ENCODE results near the gene MYO1D. TPM values are rescaled to one million over a fixed set of nuclear protein-coding genes. Genes with fewer than 3 reads are reported as not detected.

Gene MYO1D
- total RNA-seq, 1 donor from 2014 or later: 11.9 TPM

DNA sequence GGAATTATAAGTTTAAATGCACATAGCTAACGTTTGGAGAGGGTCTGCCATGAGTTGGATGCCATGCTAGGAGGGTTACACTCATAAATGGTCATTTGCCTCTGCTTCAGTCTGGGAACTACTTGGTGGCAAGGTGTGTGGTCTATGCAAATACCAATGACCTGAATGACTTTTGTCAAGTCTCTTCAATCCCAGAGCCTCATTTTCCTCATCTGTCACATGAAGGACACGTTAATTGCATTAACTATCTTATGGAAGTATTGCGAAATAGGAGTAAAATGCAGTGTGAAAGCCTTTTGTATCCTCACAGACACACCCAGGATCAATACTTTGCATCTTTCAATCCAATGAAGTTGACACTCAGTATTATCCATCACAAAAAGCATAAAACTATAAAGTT lies 327.4 kb downstream of the MYO1D start:
- TF ChIP-seq, protein P1, sequence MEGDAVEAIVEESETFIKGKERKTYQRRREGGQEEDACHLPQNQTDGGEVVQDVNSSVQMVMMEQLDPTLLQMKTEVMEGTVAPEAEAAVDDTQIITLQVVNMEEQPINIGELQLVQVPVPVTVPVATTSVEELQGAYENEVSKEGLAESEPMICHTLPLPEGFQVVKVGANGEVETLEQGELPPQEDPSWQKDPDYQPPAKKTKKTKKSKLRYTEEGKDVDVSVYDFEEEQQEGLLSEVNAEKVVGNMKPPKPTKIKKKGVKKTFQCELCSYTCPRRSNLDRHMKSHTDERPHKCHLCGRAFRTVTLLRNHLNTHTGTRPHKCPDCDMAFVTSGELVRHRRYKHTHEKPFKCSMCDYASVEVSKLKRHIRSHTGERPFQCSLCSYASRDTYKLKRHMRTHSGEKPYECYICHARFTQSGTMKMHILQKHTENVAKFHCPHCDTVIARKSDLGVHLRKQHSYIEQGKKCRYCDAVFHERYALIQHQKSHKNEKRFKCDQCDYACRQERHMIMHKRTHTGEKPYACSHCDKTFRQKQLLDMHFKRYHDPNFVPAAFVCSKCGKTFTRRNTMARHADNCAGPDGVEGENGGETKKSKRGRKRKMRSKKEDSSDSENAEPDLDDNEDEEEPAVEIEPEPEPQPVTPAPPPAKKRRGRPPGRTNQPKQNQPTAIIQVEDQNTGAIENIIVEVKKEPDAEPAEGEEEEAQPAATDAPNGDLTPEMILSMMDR (conservative IDR thresholded peaks at IDR 0.05): no peak
- no peak for DNase-seq (ENCODE audit: low read depth, low spot score)
- Mint-ChIP-seq H3K36me3 (ENCODE audit: low read depth) (no peaks in the 10 kb centered on the region), H3K4me1 (peaks cover 36% of the 10 kb centered on the region), H3K27ac (ENCODE audit: unreplicated experiment) (no peak overlapping the region), H3K4me3 (no peak overlapping the region), H3K27me3 (ENCODE audit: low read depth) (no peaks in the 10 kb centered on the region), H3K9me3 (no peaks in the 10 kb centered on the region)

DNA sequence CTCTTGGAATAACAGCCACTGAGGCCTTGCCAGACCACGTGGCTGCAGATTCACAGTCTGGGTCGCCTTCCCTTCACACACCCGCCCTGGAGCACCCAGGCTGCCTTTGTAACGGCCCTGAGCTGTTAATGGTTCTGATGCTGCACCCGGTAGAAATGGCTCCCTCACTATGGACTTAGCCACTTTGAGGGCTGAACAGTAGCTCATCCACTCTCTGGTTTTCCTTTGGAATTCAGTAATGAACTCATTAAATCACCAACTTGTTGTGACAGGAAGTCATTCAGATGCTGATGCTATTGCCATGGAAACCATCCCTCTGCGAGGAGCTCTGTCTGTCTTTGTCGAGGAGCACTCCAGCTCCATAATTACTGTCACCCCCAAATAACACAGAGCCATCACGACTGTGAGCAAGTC lies 330.9 kb downstream of the MYO1D start:
- TF ChIP-seq, protein P1 (conservative IDR thresholded peaks at IDR 0.05): no peak
- no peak overlapping the region for H3K4me3 Mint-ChIP-seq
- no peaks in the 10 kb centered on the region for H3K36me3 Mint-ChIP-seq (ENCODE audit: low read depth)
- no peaks in the 10 kb centered on the region for H3K27me3 Mint-ChIP-seq (ENCODE audit: low read depth)
- peak overlapping the region; percentile 69 for H3K27ac Mint-ChIP-seq (ENCODE audit: unreplicated experiment)
- H3K9me3 Mint-ChIP-seq: no peaks in the 10 kb centered on the region
- DNase-seq (ENCODE audit: low read depth, low spot score): no peak
- H3K4me1 Mint-ChIP-seq: peaks cover 40% of the 10 kb centered on the region

DNA sequence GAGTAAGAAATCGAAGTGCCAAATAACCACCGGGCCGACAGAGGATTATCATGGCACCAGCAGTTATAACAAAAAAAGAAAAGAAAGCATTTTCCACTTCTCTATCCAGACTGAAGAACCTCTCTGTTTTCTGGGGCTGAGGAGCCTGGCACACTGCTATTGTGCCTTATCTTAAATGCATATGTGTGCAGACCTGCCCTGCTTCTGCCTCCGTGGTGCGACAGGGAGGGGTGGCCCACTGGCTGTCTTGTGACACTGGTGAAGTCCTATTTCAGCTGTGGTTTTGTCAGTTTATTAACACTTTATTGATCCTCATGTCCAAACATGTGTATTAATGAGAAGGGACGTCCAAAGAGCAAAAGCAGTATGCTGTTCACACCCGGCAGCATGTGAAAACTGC lies 334.7 kb downstream of the MYO1D start:
- H3K27ac Mint-ChIP-seq (ENCODE audit: unreplicated experiment): peak overlapping the region; percentile 87
- no peak for DNase-seq (ENCODE audit: low read depth, low spot score)
- H3K9me3 Mint-ChIP-seq: peaks cover 8% of the 10 kb centered on the region
- H3K27me3 Mint-ChIP-seq (ENCODE audit: low read depth): no peaks in the 10 kb centered on the region
- peaks cover 58% of the 10 kb centered on the region for H3K4me1 Mint-ChIP-seq
- H3K4me3 Mint-ChIP-seq: no peak overlapping the region
- peaks cover 5% of the 10 kb centered on the region for H3K36me3 Mint-ChIP-seq (ENCODE audit: low read depth)
- TF ChIP-seq, protein P1 (conservative IDR thresholded peaks at IDR 0.05): no peak

DNA sequence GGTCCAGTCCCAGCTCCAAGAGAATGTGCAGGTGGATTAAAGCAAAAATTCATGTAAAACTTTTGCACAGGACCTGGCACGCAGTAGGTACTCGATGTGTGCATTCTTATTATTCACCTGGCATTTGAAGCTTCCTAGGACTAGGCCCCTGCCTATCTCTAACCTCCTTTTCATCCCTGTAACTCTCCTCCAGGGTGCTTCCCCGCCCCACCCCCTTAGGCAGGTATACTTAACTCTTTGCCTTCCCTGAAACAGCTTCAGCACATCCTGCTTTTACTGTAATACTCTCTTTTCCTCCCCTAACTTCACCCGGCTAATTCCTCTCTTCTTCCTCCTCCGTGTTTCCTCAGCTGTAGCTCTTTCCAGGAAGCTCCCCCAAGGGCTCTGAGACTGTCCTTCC lies 335.3 kb downstream of the MYO1D start:
- TF ChIP-seq, protein P1 (conservative IDR thresholded peaks at IDR 0.05): no peak
- Mint-ChIP-seq H3K4me1 (peaks cover 58% of the 10 kb centered on the region), H3K27me3 (ENCODE audit: low read depth) (no peaks in the 10 kb centered on the region), H3K9me3 (peaks cover 8% of the 10 kb centered on the region), H3K27ac (ENCODE audit: unreplicated experiment) (peak overlapping the region; percentile 87), H3K36me3 (ENCODE audit: low read depth) (peaks cover 6% of the 10 kb centered on the region), H3K4me3 (no peak overlapping the region)
- DNase-seq (ENCODE audit: low read depth, low spot score): no peak

DNA sequence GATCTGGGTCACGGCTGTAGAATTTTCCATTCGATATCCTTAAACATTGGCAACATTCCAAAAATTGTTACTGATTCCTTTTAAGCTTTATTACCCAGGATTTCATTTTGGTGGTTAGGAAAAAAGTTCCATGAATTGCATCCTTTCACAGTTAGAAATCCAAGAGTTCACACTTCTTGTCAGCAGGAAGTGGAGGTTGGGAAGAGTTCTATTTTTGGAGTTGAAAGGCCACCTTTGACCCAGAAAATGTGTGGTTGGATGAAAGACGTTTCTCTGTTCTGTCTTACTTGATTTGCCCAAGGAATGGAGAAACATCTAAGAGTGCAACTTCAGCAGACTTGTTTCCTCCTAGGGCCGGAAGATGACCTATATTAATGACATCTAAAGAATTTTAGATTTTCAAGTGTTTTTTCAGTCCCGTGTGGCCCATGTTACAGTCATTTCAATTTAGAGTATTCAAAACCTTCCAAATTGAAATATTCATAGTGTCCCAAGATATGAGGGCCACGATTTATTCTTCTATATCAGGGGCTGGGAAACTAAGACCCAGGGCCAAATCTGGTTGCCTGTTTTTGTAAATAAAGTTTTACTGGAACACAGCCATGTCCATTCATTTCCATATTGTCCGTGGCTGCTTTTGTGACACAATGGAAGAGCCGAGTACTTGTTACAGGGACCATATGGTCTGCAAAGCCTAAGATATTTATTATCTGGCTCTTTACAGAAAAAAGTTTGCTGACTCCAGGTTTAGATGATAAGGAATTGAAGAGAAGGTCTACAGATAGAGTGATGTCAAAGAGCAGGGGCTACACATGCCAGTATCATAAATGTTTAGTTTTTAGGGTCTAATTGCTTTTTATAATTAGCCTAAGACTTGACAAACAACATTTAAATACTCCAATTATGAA lies 339.9 kb downstream of the MYO1D start:
- H3K36me3 Mint-ChIP-seq (ENCODE audit: low read depth): peaks cover 6% of the 10 kb centered on the region

More for the DNA sequence above, 339.9 kb downstream of the MYO1D start:
- Mint-ChIP-seq H3K27me3 (ENCODE audit: low read depth) (no peaks in the 10 kb centered on the region), H3K4me3 (peak overlapping the region; percentile 20), H3K27ac (ENCODE audit: unreplicated experiment) (peak overlapping the region; percentile 36), H3K9me3 (peaks cover 8% of the 10 kb centered on the region), H3K4me1 (peaks cover 55% of the 10 kb centered on the region)
- TF ChIP-seq, protein P1 (conservative IDR thresholded peaks at IDR 0.05): no peak
- no peak for DNase-seq (ENCODE audit: low read depth, low spot score)
